SK-N-SH treated with all-trans-retinoic acid at 6 μM for 48 hours (cell line): ENCODE measurements around the gene PTPRN2.

Source experiments
- ATAC-seq: fragments of 200-7000 bp; cut with Tn5 transposase; 3 replicates; pipeline ENCODE4 v1.9.1; 2020; ENCODE audit warnings: mild to moderate bottlenecking, moderate library complexity
- ARNTL ChIP-seq: fragments of 450-650 bp; formaldehyde crosslinking; IDR thresholded peaks from 2 replicates; pipeline ENCODE4 v1.5.0; 2020; ENCODE audit warnings: low read depth, mild to moderate bottlenecking, moderate library complexity, borderline replicate concordance
- BACH2 ChIP-seq: fragments of 250-450 bp; sonication (Bioruptor Pico); IDR thresholded peaks from 2 replicates; pipeline ENCODE4 v1.9.0; 2021; ENCODE audit warnings: mild to moderate bottlenecking, borderline replicate concordance
- CSDC2 ChIP-seq: fragments of 250-450 bp; sonication (Bioruptor Pico); IDR thresholded peaks from 2 replicates; pipeline ENCODE4 v1.5.0; 2020; ENCODE audit warnings: mild to moderate bottlenecking, moderate library complexity
- CSRNP3 ChIP-seq: fragments of 250-450 bp; sonication (Bioruptor Pico); IDR thresholded peaks from 2 replicates; pipeline ENCODE4 v1.5.1; 2021; ENCODE audit warnings: mild to moderate bottlenecking, moderate library complexity
- GLIS3 ChIP-seq: fragments of 250-450 bp; sonication (Bioruptor Pico); IDR thresholded peaks from 2 replicates; pipeline ENCODE4 v1.5.0; 2020; ENCODE audit warnings: mild to moderate bottlenecking, moderate library complexity
- ISL1 ChIP-seq: fragments of 250-450 bp; sonication (Bioruptor Pico); IDR thresholded peaks from 2 replicates; pipeline ENCODE4 v2.1.2; 2022; ENCODE audit warnings: mild to moderate bottlenecking, moderate library complexity
- OSR1 ChIP-seq: fragments of 250-450 bp; sonication (Bioruptor Pico); IDR thresholded peaks from 2 replicates; pipeline ENCODE4 v1.8.0; 2022; ENCODE audit warnings: moderate library complexity, mild to moderate bottlenecking, inconsistent platforms
- PATZ1 ChIP-seq: fragments of 250-450 bp; sonication (Bioruptor Pico); IDR thresholded peaks from 2 replicates; pipeline ENCODE4 v1.8.0; 2020; ENCODE audit warnings: mild to moderate bottlenecking, moderate library complexity, borderline replicate concordance
- PPARA ChIP-seq: fragments of 250-450 bp; sonication (Bioruptor Pico); IDR thresholded peaks from 2 replicates; pipeline ENCODE4 v1.5.0; 2020; ENCODE audit warnings: mild to moderate bottlenecking, borderline replicate concordance
- RARB ChIP-seq: fragments of 250-450 bp; sonication (Bioruptor Pico); IDR thresholded peaks from 2 replicates; pipeline ENCODE4 v1.8.0; 2021; ENCODE audit warnings: mild to moderate bottlenecking, moderate library complexity
- TCF4 ChIP-seq: fragments of 250-450 bp; sonication (Bioruptor Pico); IDR thresholded peaks from 2 replicates; pipeline ENCODE4 v1.8.0; 2021; ENCODE audit warnings: mild to moderate bottlenecking, moderate library complexity, borderline replicate concordance
- TOX ChIP-seq: fragments of 250-450 bp; sonication (Bioruptor Pico); IDR thresholded peaks from 2 replicates; pipeline ENCODE4 v1.8.0; 2021; ENCODE audit warnings: mild to moderate bottlenecking, moderate library complexity, borderline replicate concordance
- TSHZ2 ChIP-seq: fragments of 250-450 bp; sonication (Bioruptor Pico); IDR thresholded peaks from 2 replicates; pipeline ENCODE4 v1.5.0; 2020; ENCODE audit warnings: mild to moderate bottlenecking, moderate library complexity
- ZC3H10 ChIP-seq: fragments of 250-450 bp; sonication (Bioruptor Pico); IDR thresholded peaks from 2 replicates; pipeline ENCODE4 v1.5.1; 2021; ENCODE audit warnings: mild to moderate bottlenecking, moderate library complexity
- ZFP3 ChIP-seq: fragments of 250-450 bp; sonication (Bioruptor Pico); IDR thresholded peaks from 2 replicates; pipeline ENCODE4 v1.5.0; 2020; ENCODE audit warnings: mild to moderate bottlenecking, moderate library complexity
- ZFP30 ChIP-seq: fragments of 450-650 bp; formaldehyde crosslinking; IDR thresholded peaks from 2 replicates; pipeline ENCODE4 v1.5.0; 2022; ENCODE audit warnings: mild to moderate bottlenecking, moderate library complexity
- ZNF565 ChIP-seq: fragments of 450-650 bp; formaldehyde crosslinking; conservative IDR thresholded peaks from 2 replicates; pipeline ENCODE4 v1.5.0; 2020; ENCODE audit warnings: low read depth, mild to moderate bottlenecking, moderate library complexity
- ZNF70 ChIP-seq: fragments of 450-650 bp; formaldehyde crosslinking; IDR thresholded peaks from 2 replicates; pipeline ENCODE4 v1.5.0; 2020; ENCODE audit warnings: mild to moderate bottlenecking, moderate library complexity
- ZNF8 ChIP-seq: fragments of 450-650 bp; formaldehyde crosslinking; IDR thresholded peaks from 2 replicates; pipeline ENCODE4 v1.5.0; 2020; ENCODE audit warnings: mild to moderate bottlenecking, moderate library complexity
- TF ChIP-seq, protein P1 (sequence below): fragments of 250-450 bp; sonication (Bioruptor Pico); IDR thresholded peaks from 2 replicates; pipeline ENCODE4 v1.8.0; 2021; ENCODE audit warnings: low read depth, mild to moderate bottlenecking, moderate library complexity, borderline replicate concordance
- TF ChIP-seq, protein P2 (sequence below): fragments of 250-450 bp; sonication (Bioruptor Pico); IDR thresholded peaks from 2 replicates; pipeline ENCODE4 v1.5.1; 2020; ENCODE audit warnings: low read depth, mild to moderate bottlenecking, moderate library complexity

PTPRN2 gene

DNA sequence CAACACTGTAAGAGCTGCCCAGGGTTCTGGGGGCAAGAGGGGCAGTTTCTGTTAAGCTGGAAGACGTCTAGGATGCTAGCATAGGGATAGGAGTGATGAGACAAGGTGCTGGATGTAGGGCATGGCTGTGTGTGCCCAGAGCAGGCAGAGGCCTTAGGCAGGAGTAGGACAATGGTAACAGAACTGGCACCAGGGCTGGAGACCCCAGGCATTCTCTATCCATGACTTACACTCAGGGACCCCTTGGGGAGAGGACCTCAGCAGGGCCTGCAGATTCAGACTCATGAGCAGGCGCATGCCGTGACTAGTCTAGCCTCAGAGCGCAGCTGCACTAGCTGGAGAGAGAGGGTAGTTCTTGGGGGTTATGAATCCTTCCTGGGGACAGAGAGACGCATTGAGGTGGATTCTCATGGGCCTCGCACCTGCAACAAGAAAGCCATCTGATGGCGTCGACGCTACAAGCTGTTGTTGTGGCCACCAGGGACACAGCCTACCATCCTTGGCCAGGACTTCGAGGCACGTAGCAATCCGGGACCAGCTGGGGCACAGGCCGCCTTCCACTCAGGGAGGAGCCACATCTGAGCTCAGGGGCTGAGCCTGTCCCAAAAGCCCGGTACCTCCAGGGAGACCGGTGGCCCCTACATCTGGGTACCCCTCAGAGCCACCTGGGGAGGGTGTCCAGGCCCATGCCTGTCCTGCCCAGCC, 474.1 kb downstream of the PTPRN2 start:
- no peak for TF ChIP-seq ZFP30 (CRISPR knock-in tag)
- no peak for ATAC-seq

GRCh38 chr7:158112571-158113320, 474.9 kb downstream of the PTPRN2 start:
- TF ChIP-seq TCF4 (no peak), ZNF70 (CRISPR knock-in tag) (no peak), RARB (CRISPR knock-in tag) (no peak), ZNF565 (CRISPR knock-in tag) (no peak), PPARA (CRISPR knock-in tag) (no peak), TOX (CRISPR knock-in tag) (no peak), ZNF8 (CRISPR knock-in tag) (no peak), ARNTL (CRISPR knock-in tag) (no peak), CSDC2 (CRISPR knock-in tag) (no peak), ZC3H10 (CRISPR knock-in tag) (no peak), CSRNP3 (CRISPR knock-in tag) (no peak), OSR1 (CRISPR knock-in tag) (no peak), BACH2 (CRISPR knock-in tag) (no peak), TSHZ2 (CRISPR knock-in tag) (no peak), ZFP3 (CRISPR knock-in tag) (no peak), PATZ1 (CRISPR knock-in tag) (no peak), GLIS3 (CRISPR knock-in tag) (no peak), ISL1 (CRISPR knock-in tag) (no peak)
- TF ChIP-seq, protein P1, sequence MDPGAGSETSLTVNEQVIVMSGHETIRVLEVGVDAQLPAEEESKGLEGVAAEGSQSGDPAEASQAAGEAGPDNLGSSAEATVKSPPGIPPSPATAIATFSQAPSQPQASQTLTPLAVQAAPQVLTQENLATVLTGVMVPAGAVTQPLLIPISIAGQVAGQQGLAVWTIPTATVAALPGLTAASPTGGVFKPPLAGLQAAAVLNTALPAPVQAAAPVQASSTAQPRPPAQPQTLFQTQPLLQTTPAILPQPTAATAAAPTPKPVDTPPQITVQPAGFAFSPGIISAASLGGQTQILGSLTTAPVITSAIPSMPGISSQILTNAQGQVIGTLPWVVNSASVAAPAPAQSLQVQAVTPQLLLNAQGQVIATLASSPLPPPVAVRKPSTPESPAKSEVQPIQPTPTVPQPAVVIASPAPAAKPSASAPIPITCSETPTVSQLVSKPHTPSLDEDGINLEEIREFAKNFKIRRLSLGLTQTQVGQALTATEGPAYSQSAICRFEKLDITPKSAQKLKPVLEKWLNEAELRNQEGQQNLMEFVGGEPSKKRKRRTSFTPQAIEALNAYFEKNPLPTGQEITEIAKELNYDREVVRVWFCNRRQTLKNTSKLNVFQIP (CRISPR knock-in tag), result no peak
- ATAC-seq, result no peak

DNA sequence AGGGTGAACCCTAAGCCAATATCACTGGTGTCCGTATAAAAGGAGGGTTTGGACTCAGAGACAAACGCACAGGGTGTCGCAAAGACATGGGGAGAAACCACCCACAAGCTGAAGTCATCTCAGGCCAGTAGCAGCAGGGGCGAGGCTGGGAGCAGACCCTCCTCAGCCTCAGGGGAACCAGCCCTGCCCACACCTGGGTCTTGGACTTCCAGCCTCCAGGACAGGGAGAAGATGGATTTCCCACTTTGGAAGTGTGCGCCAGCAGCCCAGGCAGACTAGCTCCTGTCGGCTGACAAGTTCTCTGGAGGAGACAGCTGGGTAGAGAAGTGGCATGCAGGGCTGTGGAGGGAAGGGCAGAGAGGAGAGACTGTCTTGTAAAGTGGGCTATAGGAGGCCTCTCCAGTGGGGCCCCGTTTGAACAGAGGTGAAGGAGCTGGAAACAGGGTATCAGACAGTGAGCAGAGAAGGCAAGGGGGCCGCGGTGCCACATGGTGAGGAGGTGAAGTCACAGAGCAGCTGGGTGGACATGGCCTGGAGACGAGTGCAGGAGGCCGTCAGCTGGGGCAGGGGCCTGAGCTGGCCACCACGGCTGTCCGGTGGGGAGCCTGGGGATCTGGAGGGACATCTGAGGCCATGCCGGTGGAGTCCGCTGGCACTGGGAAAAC, 475.6 kb downstream of the PTPRN2 start:
- TF ChIP-seq PPARA (CRISPR knock-in tag) (no peak), ISL1 (CRISPR knock-in tag) (no peak), ZNF8 (CRISPR knock-in tag) (no peak), TSHZ2 (CRISPR knock-in tag) (no peak), ZNF565 (CRISPR knock-in tag) (no peak), ZNF70 (CRISPR knock-in tag) (no peak), RARB (CRISPR knock-in tag) (no peak), ZC3H10 (CRISPR knock-in tag) (no peak)
- TF ChIP-seq, protein P2, sequence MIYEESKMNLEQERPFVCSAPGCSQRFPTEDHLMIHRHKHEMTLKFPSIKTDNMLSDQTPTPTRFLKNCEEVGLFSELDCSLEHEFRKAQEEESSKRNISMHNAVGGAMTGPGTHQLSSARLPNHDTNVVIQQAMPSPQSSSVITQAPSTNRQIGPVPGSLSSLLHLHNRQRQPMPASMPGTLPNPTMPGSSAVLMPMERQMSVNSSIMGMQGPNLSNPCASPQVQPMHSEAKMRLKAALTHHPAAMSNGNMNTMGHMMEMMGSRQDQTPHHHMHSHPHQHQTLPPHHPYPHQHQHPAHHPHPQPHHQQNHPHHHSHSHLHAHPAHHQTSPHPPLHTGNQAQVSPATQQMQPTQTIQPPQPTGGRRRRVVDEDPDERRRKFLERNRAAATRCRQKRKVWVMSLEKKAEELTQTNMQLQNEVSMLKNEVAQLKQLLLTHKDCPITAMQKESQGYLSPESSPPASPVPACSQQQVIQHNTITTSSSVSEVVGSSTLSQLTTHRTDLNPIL (CRISPR knock-in tag), result no peak
- TF ChIP-seq, protein P1 (CRISPR knock-in tag), result no peak
- ATAC-seq, result no peak
